H1 (cell line): Measurements from ENCODE around the gene GUCY1A1. TPM values are rescaled to one million over a fixed set of nuclear protein-coding genes. Genes with fewer than 3 reads are reported as not detected.

Source experiments
- CTCF ChIA-PET: fragments of 300-600 bp; sonication (Branson Sonifier 250); formaldehyde crosslinking; loops from one replicate; lab custom pipeline; 2021; ENCODE audit not compliant: partially characterized antibody; lab: Charles Lee
- POLR2A ChIA-PET: fragments of 300-600 bp; sonication (Branson Sonifier 250); formaldehyde crosslinking; loops from one replicate; lab custom pipeline; 2021; ENCODE audit warnings: inconsistent platforms; ENCODE audit not compliant: partially characterized antibody; lab: Charles Lee
- DNase-seq, 2 experiments: peaks; one replicate each; pipeline versions ENCODE4 v3.0.0 to v3.0.0-alpha.2; 2010 to 2022; ENCODE audit warnings: low spot score in 2 of 2, low read depth in 1 of 2, mixed read lengths in 1 of 2
- FAIRE-seq: peaks from 2 replicates; lab custom pipeline; 2011; peaks lifted over from hg19 to GRCh38; lab: Jason Lieb, UNC
- H2AFZ ChIP-seq: 2 replicates; pipeline ENCODE4 v1.8.1; 2012; ENCODE audit warnings: low read length, inconsistent platforms
- H2AK5ac ChIP-seq: 2 replicates; pipeline ENCODE4 v1.6.1; 2013; ENCODE audit warnings: low read depth, low read length
- H2BK120ac ChIP-seq: replicated peaks from 2 replicates; pipeline ENCODE3; 2013; ENCODE audit warnings: low read depth, low read length, inconsistent platforms
- H2BK12ac ChIP-seq: 2 replicates; pipeline ENCODE4 v1.6.1; 2013; ENCODE audit warnings: low read depth, low read length
- H2BK15ac ChIP-seq: 2 replicates; pipeline ENCODE4 v1.6.1; 2013; ENCODE audit warnings: low read length
- H2BK20ac ChIP-seq: 2 replicates; pipeline ENCODE4 v1.6.1; 2013; ENCODE audit warnings: low read length
- H2BK5ac ChIP-seq: 2 replicates; pipeline ENCODE4 v1.6.1; 2013; ENCODE audit warnings: low read depth, low read length
- H3K14ac ChIP-seq: 2 replicates; pipeline ENCODE4 v1.6.1; 2013; ENCODE audit warnings: inconsistent platforms; ENCODE audit not compliant: insufficient read length
- H3K18ac ChIP-seq: 2 replicates; pipeline ENCODE4 v1.6.1; 2013; ENCODE audit warnings: low read length; ENCODE audit errors: extremely low read depth
- H3K23ac ChIP-seq: 2 replicates; pipeline ENCODE4 v1.6.1; 2013; ENCODE audit warnings: inconsistent platforms; ENCODE audit not compliant: insufficient read length
- H3K23me2 ChIP-seq: 2 replicates; pipeline ENCODE4 v1.6.1; 2013; ENCODE audit warnings: low read depth, low read length
- H3K27ac ChIP-seq: 2 replicates; pipeline ENCODE4 v1.6.1; 2011; ENCODE audit warnings: low read depth, low read length, inconsistent platforms
- H3K27me3 ChIP-seq, 4 experiments: replicated peaks in 1 of 4; 1 replicate in 1 of 4; 2 replicates in 3 of 4; pipeline versions ENCODE4 v1.6.1 to v1.8.1; 2011 to 2013; ENCODE audit warnings: low read length in 3 of 4, mild to moderate bottlenecking in 3 of 4, inconsistent platforms in 2 of 4, mixed read lengths in 2 of 4, moderate library complexity in 1 of 4; ENCODE audit not compliant: control insufficient read depth in 3 of 4, insufficient read depth in 3 of 4; ENCODE audit errors: extremely low read depth in 1 of 4
- H3K36me3 ChIP-seq, 4 experiments: 2 replicates each; pipeline versions ENCODE4 v1.6.1 to v1.8.1; 2011 to 2013; ENCODE audit warnings: mild to moderate bottlenecking in 4 of 4, low read length in 3 of 4, moderate library complexity in 2 of 4, control low read depth in 1 of 4, inconsistent platforms in 1 of 4; ENCODE audit not compliant: insufficient read depth in 4 of 4, control insufficient read depth in 2 of 4
- H3K4ac ChIP-seq: replicated peaks from 2 replicates; pipeline ENCODE3; 2013; ENCODE audit warnings: low read length, low read depth, mixed read lengths, inconsistent platforms; ENCODE audit not compliant: insufficient read length
- H3K4me1 ChIP-seq, 4 experiments: replicated peaks in 1 of 4; 1 replicate in 1 of 4; 2 replicates in 3 of 4; pipeline versions ENCODE4 v1.6.1 to v1.8.1; 2011 to 2013; ENCODE audit warnings: low read length in 3 of 4, inconsistent platforms in 2 of 4, mixed read lengths in 1 of 4; ENCODE audit not compliant: insufficient read depth in 4 of 4, control insufficient read depth in 3 of 4
- H3K4me2 ChIP-seq, 2 experiments: 2 replicates each; pipeline versions ENCODE4 v1.6.1 to v1.8.1; 2011 to 2013; ENCODE audit warnings: low read depth in 2 of 2, low read length in 2 of 2, control low read depth in 1 of 2, inconsistent platforms in 1 of 2, mild to moderate bottlenecking in 1 of 2; ENCODE audit not compliant: insufficient read depth in 1 of 2
- H3K4me3 ChIP-seq, 4 experiments: fragments of 200-600, 300-600 bp in 1 of 4; sonication (generic), shearing (Covaris generic), sonication (Bioruptor Twin) in 1 of 4; 2 replicates each; pipeline versions ENCODE4 v1.5.1 to v1.8.1; 2011 to 2016; ENCODE audit warnings: low read length in 4 of 4, low read depth in 3 of 4, control low read depth in 2 of 4, inconsistent platforms in 2 of 4, mild to moderate bottlenecking in 2 of 4, mixed read lengths in 1 of 4, moderate library complexity in 1 of 4; ENCODE audit not compliant: insufficient read depth in 2 of 4; ENCODE audit errors: extremely low read depth in 1 of 4
- H3K56ac ChIP-seq: replicated peaks from 2 replicates; pipeline ENCODE3; 2013; ENCODE audit warnings: low read depth, mild to moderate bottlenecking, mixed read lengths, low read length, inconsistent platforms; ENCODE audit not compliant: insufficient read length
- H3K79me1 ChIP-seq: 2 replicates; pipeline ENCODE4 v1.6.1; 2013; ENCODE audit warnings: low read depth, low read length, control low read depth
- H3K79me2 ChIP-seq, 2 experiments: 2 replicates each; pipeline versions ENCODE4 v1.6.1 to v1.8.1; 2012 to 2013; ENCODE audit warnings: low read length in 2 of 2, mild to moderate bottlenecking in 2 of 2, inconsistent platforms in 1 of 2; ENCODE audit not compliant: insufficient read depth in 2 of 2, control insufficient read depth in 1 of 2
- H3K9ac ChIP-seq, 4 experiments: replicated peaks in 1 of 4; 1 replicate in 1 of 4; 2 replicates in 3 of 4; pipeline versions ENCODE4 v1.6.1 to v1.8.1; 2011 to 2013; ENCODE audit warnings: low read depth in 3 of 4, low read length in 3 of 4, control low read depth in 2 of 4, mild to moderate bottlenecking in 2 of 4, moderate library complexity in 2 of 4, inconsistent platforms in 1 of 4; ENCODE audit errors: extremely low read depth in 1 of 4
- H3K9me3 ChIP-seq, 2 experiments: 2 replicates each; pipeline versions ENCODE4 v1.6.1 to v1.8.1; 2012 to 2013; ENCODE audit warnings: mild to moderate bottlenecking in 2 of 2, moderate library complexity in 2 of 2, control low read depth in 1 of 2, inconsistent platforms in 1 of 2, low read depth in 1 of 2, low read length in 1 of 2, mixed read lengths in 1 of 2; ENCODE audit not compliant: insufficient read depth in 2 of 2
- H4K20me1 ChIP-seq, 2 experiments: replicated peaks in 1 of 2; 2 replicates each; pipeline versions ENCODE3 to v1.8.1; 2011 to 2013; ENCODE audit warnings: inconsistent platforms in 2 of 2, low read length in 2 of 2, mild to moderate bottlenecking in 1 of 2; ENCODE audit not compliant: insufficient read depth in 2 of 2, control insufficient read depth in 1 of 2
- H4K5ac ChIP-seq: 2 replicates; pipeline ENCODE4 v1.6.1; 2013; ENCODE audit warnings: low read length, low read depth, mixed read lengths, inconsistent platforms; ENCODE audit not compliant: insufficient read length
- H4K8ac ChIP-seq: 2 replicates; pipeline ENCODE4 v1.8.0; 2013; ENCODE audit warnings: mild to moderate bottlenecking, moderate library complexity, low read length, inconsistent platforms; ENCODE audit not compliant: insufficient read depth; ENCODE audit errors: extremely low read depth
- H4K91ac ChIP-seq: replicated peaks from 2 replicates; pipeline ENCODE3; 2013; ENCODE audit warnings: low read length, mixed read lengths, inconsistent platforms; ENCODE audit not compliant: insufficient read length
- BRCA1 ChIP-seq: IDR thresholded peaks from 2 replicates; pipeline ENCODE4 v1.6.1; 2012; ENCODE audit warnings: low read depth, low read length, improper control_type of control experiment
- CHD2 ChIP-seq: IDR thresholded peaks from 2 replicates; pipeline ENCODE4 v1.6.1; 2012; ENCODE audit warnings: low read length, improper control_type of control experiment
- EGR1 ChIP-seq: IDR thresholded peaks from 2 replicates; pipeline ENCODE4 v1.6.1; 2011; ENCODE audit warnings: low read depth, low read length, borderline replicate concordance
- EZH2 ChIP-seq: fragments of 200-600 bp; sonication (generic); IDR thresholded peaks from 2 replicates; pipeline ENCODE4 v1.7.1; 2012; ENCODE audit warnings: low read depth, mild to moderate bottlenecking, moderate library complexity, low read length, inconsistent platforms; ENCODE audit not compliant: severe bottlenecking
- GTF2F1 ChIP-seq: IDR thresholded peaks from 2 replicates; pipeline ENCODE4 v1.6.1; 2012; ENCODE audit warnings: low read depth, low read length, improper control_type of control experiment, borderline replicate concordance
- HDAC6 ChIP-seq: IDR thresholded peaks from one replicate; pipeline ENCODE4 v1.7.1; 2012; ENCODE audit warnings: low read depth, mild to moderate bottlenecking, inconsistent platforms, low read length, moderate library complexity
- POU5F1 ChIP-seq: IDR thresholded peaks from 2 replicates; pipeline ENCODE4 v1.6.1; 2011; ENCODE audit warnings: low read depth, mild to moderate bottlenecking, low read length, moderate library complexity
- RAD21 ChIP-seq, 2 experiments: IDR thresholded peaks in 1 of 2; conservative IDR thresholded peaks in 1 of 2; 2 replicates each; pipeline ENCODE4 v1.6.1; 2011; ENCODE audit warnings: low read depth in 2 of 2, low read length in 2 of 2, improper control_type of control experiment in 1 of 2, inconsistent platforms in 1 of 2, mild to moderate bottlenecking in 1 of 2, moderate library complexity in 1 of 2
- SAP30 ChIP-seq: fragments of 300-600 bp; sonication (generic); IDR thresholded peaks from 2 replicates; pipeline ENCODE4 v1.7.1; 2012; ENCODE audit warnings: low read length, moderate library complexity, mild to moderate bottlenecking, inconsistent platforms; ENCODE audit not compliant: insufficient read depth, insufficient replicate concordance
- SIN3A ChIP-seq, 2 experiments: IDR thresholded peaks in 1 of 2; conservative IDR thresholded peaks in 1 of 2; 2 replicates each; pipeline ENCODE4 v1.6.1; 2011 to 2012; ENCODE audit warnings: low read length in 2 of 2, improper control_type of control experiment in 1 of 2, low read depth in 1 of 2, mild to moderate bottlenecking in 1 of 2
- SP4 ChIP-seq: IDR thresholded peaks from 2 replicates; pipeline ENCODE4 v1.6.1; 2012; ENCODE audit warnings: low read length, inconsistent platforms
- TBP ChIP-seq: IDR thresholded peaks from 2 replicates; pipeline ENCODE4 v1.6.1; 2011; ENCODE audit warnings: low read depth, low read length, improper control_type of control experiment
- WGBS, 2 experiments: shearing (Covaris generic) in 1 of 2; methylation state at CpG; one replicate each; pipeline versions ENCODE4 v1.1.6 to v1.1.7; 2013 to 2015; ENCODE audit warnings: low lambda C conversion rate in 2 of 2, mixed read lengths in 2 of 2, inconsistent platforms in 1 of 2, low coverage in 1 of 2, missing lambda C conversion rate in 1 of 2; ENCODE audit not compliant: insufficient replicate concordance in 2 of 2, insufficient coverage in 1 of 2, insufficient read length in 1 of 2; ENCODE audit errors: extremely low coverage in 1 of 2, missing lambda C conversion rate in 1 of 2; 5-methylcytosine and 5-hydroxymethylcytosine counted together
- polyA plus RNA-seq, 7 experiments: library from polyadenylated mRNA; depleted of rRNA in 3 of 7; stranded (reverse) in 5 of 7; unstranded in 2 of 7; fragments of >200 nt in 5 of 7; fragments of 200-250 nt in 2 of 7; gene quantifications; 1 replicate in 5 of 7; 2 replicates in 1 of 7; 4 replicates in 1 of 7; pipeline versions ENCODE4 v1.2.1 to v1.2.3, GENCODE V29; 2011 to 2013; ENCODE audit warnings: missing spikeins in 2 of 7, mixed read lengths in 2 of 7
- total RNA-seq: library from RNA; stranded (reverse); fragmentation: NEBNext Ultra II Directional; extraction: Animal tissue kit (Norgen Biotek cat#: 25700); gene quantifications from 2 replicates; pipeline ENCODE4 v1.2.1, GENCODE V29; 2021
- TF ChIP-seq, protein P1 (sequence below): IDR thresholded peaks from 2 replicates; pipeline ENCODE4 v1.6.1; 2012; ENCODE audit warnings: inconsistent platforms

GUCY1A1 gene
- total and polyA plus RNA-seq, 2 of the 8 experiments (the other 6 are each of a cell fraction or from before 2014, with no cell fraction given) = not detected

DNA sequence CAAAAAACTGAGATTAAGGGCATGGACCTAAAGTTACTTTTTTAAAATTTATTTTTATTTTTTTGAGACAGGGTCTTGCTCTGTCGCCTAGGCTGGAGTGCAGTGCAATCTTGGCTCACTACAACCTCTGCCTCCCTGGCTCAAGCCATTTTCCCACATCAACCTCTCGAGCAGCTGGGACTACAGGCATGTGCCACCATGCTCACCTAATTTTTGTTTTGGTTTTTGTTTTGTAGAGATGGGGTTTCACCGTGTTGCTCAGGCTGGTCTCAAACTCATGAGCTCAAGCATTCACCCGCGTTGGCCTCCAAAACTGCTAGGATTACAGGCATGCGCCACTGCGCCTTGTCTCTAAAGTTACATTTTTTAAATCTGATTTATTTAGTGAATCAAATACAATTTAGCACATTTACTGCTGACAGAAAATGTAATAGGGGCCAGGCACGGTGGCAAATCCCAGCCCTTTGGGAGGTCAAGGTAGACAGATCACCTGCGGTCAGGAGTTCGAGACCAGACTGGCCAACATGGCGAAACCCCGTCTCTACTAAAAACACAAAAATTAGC, 38.3 kb downstream of the GUCY1A1 start:
- Histone ChIP-seq H4K8ac (no peak overlapping the region), H4K20me1 (no peaks in the 10 kb centered on the region), H2BK20ac (no peak overlapping the region), H2BK5ac (no peak overlapping the region), H3K4me2 (no peak overlapping the region), H4K91ac (no peak overlapping the region), H3K9me3 (no peaks in the 10 kb centered on the region), H2BK15ac (no peak overlapping the region), H3K23ac (no peak overlapping the region), H2BK120ac (no peak overlapping the region), H3K4me1 (no peaks in the 10 kb centered on the region), H3K4me3 (no peak overlapping the region), H3K23me2 (no peaks in the 10 kb centered on the region), H3K18ac (no peak overlapping the region), H2BK12ac (no peak overlapping the region), H3K79me2 (no peaks in the 10 kb centered on the region), H3K27me3 (no peaks in the 10 kb centered on the region), H3K56ac (no peak overlapping the region), H3K14ac (no peak overlapping the region), H3K27ac (no peak overlapping the region), H3K4ac (no peak overlapping the region), H3K9ac (no peak overlapping the region), H2AK5ac (no peak overlapping the region), H4K5ac (no peak overlapping the region), H2AFZ (no peak overlapping the region), H3K79me1 (no peaks in the 10 kb centered on the region), H3K36me3 (no peaks in the 10 kb centered on the region)
- CTCF ChIA-PET = interaction anchor here (0.7 to 1.4 kb wide), 4 partner anchors 21 to 176 kb away, joined by 3 to 4 read pairs (median 3); no protein-coding TSS in a partner anchor
- WGBS, 2 experiments = 86% methylated on average over 12 of the region's 12 CpGs; no CpG with 5 or more reads in 1 of the 2 experiments
- FAIRE-seq (no peak), DNase-seq (no peak)
- POLR2A ChIA-PET = interaction anchor here (0.5 kb wide), 1 partner anchor 151 kb away, joined by 3 read pairs; no protein-coding TSS in a partner anchor
- no peak for TF ChIP-seq TBP
- TF ChIP-seq SIN3A (conservative IDR thresholded peaks at IDR 0.05 in 1 of 2, IDR thresholded peaks at IDR 0.05 in 1 of 2; ENCODE audit: low read depth in 1 of 2, low read length in 2 of 2) = no peak
- TF ChIP-seq SAP30 = no peak
- no peak for TF ChIP-seq EGR1
- TF ChIP-seq BRCA1 = no peak
- TF ChIP-seq HDAC6 = no peak
- TF ChIP-seq RAD21 (IDR thresholded peaks at IDR 0.05 in 1 of 2, conservative IDR thresholded peaks at IDR 0.05 in 1 of 2; ENCODE audit: low read depth in 2 of 2, low read length in 2 of 2) = no peak
- TF ChIP-seq, protein P1, sequence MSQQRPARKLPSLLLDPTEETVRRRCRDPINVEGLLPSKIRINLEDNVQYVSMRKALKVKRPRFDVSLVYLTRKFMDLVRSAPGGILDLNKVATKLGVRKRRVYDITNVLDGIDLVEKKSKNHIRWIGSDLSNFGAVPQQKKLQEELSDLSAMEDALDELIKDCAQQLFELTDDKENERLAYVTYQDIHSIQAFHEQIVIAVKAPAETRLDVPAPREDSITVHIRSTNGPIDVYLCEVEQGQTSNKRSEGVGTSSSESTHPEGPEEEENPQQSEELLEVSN = no peak
- TF ChIP-seq CHD2 = no peak
- TF ChIP-seq SP4 = no peak
- no peak for TF ChIP-seq POU5F1
- no peak for TF ChIP-seq EZH2
- no peak for TF ChIP-seq GTF2F1
